ENCODE results near the gene CGRRF1. TPM values are rescaled to one million over a fixed set of nuclear protein-coding genes. Genes with fewer than 3 reads are reported as not detected.

CGRRF1 gene
- total and polyA plus RNA-seq, 2 of the 13 experiments (the other 11 are each of a cell fraction or from before 2014, with no cell fraction given) = 16.8 to 18.2 TPM

DNA sequence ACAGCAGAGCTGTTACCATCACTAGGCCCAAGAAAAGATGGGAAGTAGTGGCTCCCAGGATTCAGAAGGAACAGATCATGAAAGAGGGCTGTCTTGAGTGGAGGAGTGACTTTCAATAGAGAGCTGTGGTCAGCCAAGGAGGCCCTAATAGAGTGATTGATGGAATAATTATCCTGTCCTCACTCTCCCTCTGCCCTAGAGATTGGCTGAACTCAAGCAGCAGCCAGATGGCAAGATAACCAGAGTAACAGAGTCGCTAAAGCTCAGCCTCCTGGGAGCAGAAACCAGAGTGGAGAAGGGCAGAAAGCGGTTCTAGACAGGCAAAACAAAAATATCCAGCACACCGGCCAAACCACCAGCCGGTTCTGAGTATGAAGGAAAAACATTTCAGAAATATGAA lies 44.1 kb upstream of the CGRRF1 start:
- H3K9ac ChIP-seq (ENCODE audit: insufficient read depth, low read depth, low read length) = no peak overlapping the region
- H2AFZ ChIP-seq (ENCODE audit: low read length) = no peak overlapping the region
- FAIRE-seq (no peak), ATAC-seq (no peak; the same call in 2 of the 3 replicates), DNase-seq (ENCODE audit: low spot score) (no peak)
- no peaks in the 10 kb centered on the region for H3K79me2 ChIP-seq (ENCODE audit: insufficient read depth, low read length)
- POLR2A ChIA-PET = no interaction called here
- intact Hi-C loops (cut with micrococcal nuclease; ENCODE audit: unreplicated experiment) = no loop called here
- no peak overlapping the region for H3K4me3 ChIP-seq (replicated peaks in 1 of 3; ENCODE audit: insufficient read depth in 1 of 3, low read depth in 2 of 3, low read length in 3 of 3)
- H3K27ac ChIP-seq (ENCODE audit: extremely low read length, insufficient read depth, low read length) = no peak overlapping the region
- peaks cover 13% of the 10 kb centered on the region; the same call in 1 of the 2 replicates for H3K4me1 ChIP-seq (ENCODE audit: insufficient read depth, low read length)
- peaks cover 12% of the 10 kb centered on the region for H3K9me3 ChIP-seq (ENCODE audit: low read length)
- H3K4me2 ChIP-seq (ENCODE audit: low read depth, low read length) = no peak overlapping the region
- no peaks in the 10 kb centered on the region for H4K20me1 ChIP-seq (ENCODE audit: insufficient read depth, low read length)
- BruUV-seq (replicated peaks) = no TSS peak
- TF ChIP-seq HIVEP1 (CRISPR knock-in tag; IDR thresholded peaks at IDR 0.05) = no peak
- no peak for TF ChIP-seq SP5 (CRISPR knock-in tag; IDR thresholded peaks at IDR 0.05; ENCODE audit: borderline replicate concordance, low read depth)
- TF ChIP-seq NR2F6 (IDR thresholded peaks at IDR 0.05) = no peak
- TF ChIP-seq NR2F6 (CRISPR knock-in tag; IDR thresholded peaks at IDR 0.05) = no peak
- TF ChIP-seq, protein P1, sequence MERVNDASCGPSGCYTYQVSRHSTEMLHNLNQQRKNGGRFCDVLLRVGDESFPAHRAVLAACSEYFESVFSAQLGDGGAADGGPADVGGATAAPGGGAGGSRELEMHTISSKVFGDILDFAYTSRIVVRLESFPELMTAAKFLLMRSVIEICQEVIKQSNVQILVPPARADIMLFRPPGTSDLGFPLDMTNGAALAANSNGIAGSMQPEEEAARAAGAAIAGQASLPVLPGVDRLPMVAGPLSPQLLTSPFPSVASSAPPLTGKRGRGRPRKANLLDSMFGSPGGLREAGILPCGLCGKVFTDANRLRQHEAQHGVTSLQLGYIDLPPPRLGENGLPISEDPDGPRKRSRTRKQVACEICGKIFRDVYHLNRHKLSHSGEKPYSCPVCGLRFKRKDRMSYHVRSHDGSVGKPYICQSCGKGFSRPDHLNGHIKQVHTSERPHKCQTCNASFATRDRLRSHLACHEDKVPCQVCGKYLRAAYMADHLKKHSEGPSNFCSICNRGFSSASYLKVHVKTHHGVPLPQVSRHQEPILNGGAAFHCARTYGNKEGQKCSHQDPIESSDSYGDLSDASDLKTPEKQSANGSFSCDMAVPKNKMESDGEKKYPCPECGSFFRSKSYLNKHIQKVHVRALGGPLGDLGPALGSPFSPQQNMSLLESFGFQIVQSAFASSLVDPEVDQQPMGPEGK (CRISPR knock-in tag; IDR thresholded peaks at IDR 0.05) = no peak
- TF ChIP-seq ZNF138 (CRISPR knock-in tag; IDR thresholded peaks at IDR 0.05; ENCODE audit: low read depth) = no peak
- TF ChIP-seq, protein P2, sequence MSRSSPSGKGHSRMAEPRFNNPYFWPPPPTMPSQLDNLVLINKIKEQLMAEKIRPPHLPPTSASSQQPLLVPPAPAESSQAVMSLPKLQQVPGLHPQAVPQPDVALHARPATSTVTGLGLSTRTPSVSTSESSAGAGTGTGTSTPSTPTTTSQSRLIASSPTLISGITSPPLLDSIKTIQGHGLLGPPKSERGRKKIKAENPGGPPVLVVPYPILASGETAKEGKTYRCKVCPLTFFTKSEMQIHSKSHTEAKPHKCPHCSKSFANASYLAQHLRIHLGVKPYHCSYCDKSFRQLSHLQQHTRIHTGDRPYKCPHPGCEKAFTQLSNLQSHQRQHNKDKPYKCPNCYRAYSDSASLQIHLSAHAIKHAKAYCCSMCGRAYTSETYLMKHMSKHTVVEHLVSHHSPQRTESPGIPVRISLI (CRISPR knock-in tag; IDR thresholded peaks at IDR 0.05; ENCODE audit: borderline replicate concordance) = no peak
- TF ChIP-seq ZNF251 (CRISPR knock-in tag; IDR thresholded peaks at IDR 0.05) = no peak
- TF ChIP-seq ZNF543 (CRISPR knock-in tag; IDR thresholded peaks at IDR 0.05) = no peak
- CTCF ChIA-PET (ENCODE audit: low intra/inter-chr PET ratio, low total read pairs) = no interaction called here
- in situ Hi-C loops (cut with HindIII; ENCODE audit: extremely low pct_ligation_motif_present, low pct_unique_long_range_greater_than_20kb) = no loop called here
- no peaks in the 10 kb centered on the region for H3K27me3 ChIP-seq (ENCODE audit: control insufficient read depth in 1 of 2, insufficient read depth in 2 of 2, low read length in 2 of 2)
- WGBS (ENCODE audit: low lambda C conversion rate) = 58% methylated on average over 4 of the region's 4 CpGs
- no peaks in the 10 kb centered on the region; a peak in 1 of 5 replicates for H3K36me3 ChIP-seq (replicated peaks in 1 of 2; ENCODE audit: control insufficient read depth in 1 of 2, insufficient read depth in 2 of 2, low read length in 2 of 2)

Measured in HepG2 (cell line).